Measurements from ENCODE around the gene SHC3. TPM values are rescaled to one million over a fixed set of nuclear protein-coding genes. Genes with fewer than 3 reads are reported as not detected.

SHC3 gene
- total RNA-seq, 2 experiments from 2014 or later = not detected

GRCh38 chr9:89116805-89117192 is 61.8 kb downstream of the SHC3 start:
- no peak overlapping the region for H3K4me3 ChIP-seq (ENCODE audit: low read length)
- Mint-ChIP-seq H3K4me3 (no peak overlapping the region), H3K27ac (no peak overlapping the region), H3K9me3 (peaks cover 8% of the 10 kb centered on the region), H3K36me3 (ENCODE audit: low read depth) (no peaks in the 10 kb centered on the region), H3K27me3 (peaks cover 50% of the 10 kb centered on the region), H3K4me1 (ENCODE audit: low read depth) (no peaks in the 10 kb centered on the region)
- H3K27me3 ChIP-seq (ENCODE audit: control insufficient read depth in 1 of 2, insufficient read depth in 2 of 2, low read length in 2 of 2) = no peaks in the 10 kb centered on the region
- DNase-seq (no peak), ATAC-seq (ENCODE audit: poor library complexity) (no peak)
- POLR2A ChIA-PET = no interaction called here
- CTCF ChIA-PET = no interaction called here
- no peak overlapping the region for H3K27ac ChIP-seq (ENCODE audit: low read depth in 1 of 2, low read length in 2 of 2)
- TF ChIP-seq CTCF (IDR thresholded peaks at IDR 0.05) = no peak
- H3K36me3 ChIP-seq (ENCODE audit: insufficient read depth, low read length) = no peaks in the 10 kb centered on the region
- no peaks in the 10 kb centered on the region for H3K4me1 ChIP-seq (ENCODE audit: insufficient read depth, low read length)
- no peaks in the 10 kb centered on the region for H3K9me3 ChIP-seq (ENCODE audit: control insufficient read depth in 1 of 2, insufficient read depth in 1 of 2, low read length in 2 of 2)
- intact Hi-C loops (cut with DNase I, micrococcal nuclease) = no loop called here

- no peak for ATAC-seq (ENCODE audit: poor library complexity)
- Mint-ChIP-seq H3K9me3 (peaks cover 8% of the 10 kb centered on the region), H3K27me3 (peaks cover 53% of the 10 kb centered on the region), H3K4me3 (no peak overlapping the region), H3K27ac (no peak overlapping the region), H3K4me1 (ENCODE audit: low read depth) (no peaks in the 10 kb centered on the region), H3K36me3 (ENCODE audit: low read depth) (no peaks in the 10 kb centered on the region)
- Histone ChIP-seq H3K4me1 (ENCODE audit: insufficient read depth, low read length) (no peaks in the 10 kb centered on the region), H3K27me3 (ENCODE audit: control insufficient read depth in 1 of 2, insufficient read depth in 2 of 2, low read length in 2 of 2) (no peaks in the 10 kb centered on the region), H3K4me3 (ENCODE audit: low read length) (no peak overlapping the region), H3K9me3 (ENCODE audit: control insufficient read depth in 1 of 2, insufficient read depth in 1 of 2, low read length in 2 of 2) (no peaks in the 10 kb centered on the region), H3K27ac (ENCODE audit: low read depth in 1 of 2, low read length in 2 of 2) (no peak overlapping the region), H3K36me3 (ENCODE audit: insufficient read depth, low read length) (no peaks in the 10 kb centered on the region)
- CTCF ChIA-PET = no interaction called here
- intact Hi-C loops (cut with DNase I, micrococcal nuclease) = no loop called here
- POLR2A ChIA-PET = no interaction called here
- DNase-seq = no peak
- no peak for TF ChIP-seq CTCF (IDR thresholded peaks at IDR 0.05)
These were observed 62.4 kb downstream of the SHC3 start for GRCh38 chr9:89116064-89116804.

GRCh38 chr9:89115426-89115825 is 63.2 kb downstream of the SHC3 start:
- Histone ChIP-seq H3K4me1 (ENCODE audit: insufficient read depth, low read length) (no peaks in the 10 kb centered on the region), H3K27me3 (ENCODE audit: control insufficient read depth in 1 of 2, insufficient read depth in 2 of 2, low read length in 2 of 2) (no peaks in the 10 kb centered on the region), H3K4me3 (ENCODE audit: low read length) (no peak overlapping the region), H3K9me3 (ENCODE audit: control insufficient read depth in 1 of 2, insufficient read depth in 1 of 2, low read length in 2 of 2) (no peaks in the 10 kb centered on the region), H3K27ac (ENCODE audit: low read depth in 1 of 2, low read length in 2 of 2) (no peak overlapping the region), H3K36me3 (ENCODE audit: insufficient read depth, low read length) (no peaks in the 10 kb centered on the region)
- ATAC-seq (ENCODE audit: poor library complexity) (no peak), DNase-seq (no peak)
- H3K4me1 Mint-ChIP-seq (ENCODE audit: low read depth) = no peaks in the 10 kb centered on the region
- peaks cover 8% of the 10 kb centered on the region for H3K9me3 Mint-ChIP-seq
- no peak overlapping the region for H3K4me3 Mint-ChIP-seq
- no peak for TF ChIP-seq CTCF (IDR thresholded peaks at IDR 0.05)
- intact Hi-C loops (cut with DNase I, micrococcal nuclease) = no loop called here
- H3K27me3 Mint-ChIP-seq = peaks cover 51% of the 10 kb centered on the region
- ChIA-PET CTCF (no interaction called here), POLR2A (no interaction called here)
- no peaks in the 10 kb centered on the region for H3K36me3 Mint-ChIP-seq (ENCODE audit: low read depth)
- no peak overlapping the region for H3K27ac Mint-ChIP-seq

Data from CD4-positive, alpha-beta T cell (primary cell).